Liver (tissue), 3 donors: ENCODE data around the gene TEX12.

Experiments used
- CTCF ChIP-seq: fragments of 150-350 bp; IDR thresholded peaks from 2 replicates; pipeline ENCODE4 v1.5.1; 2017; ENCODE audit warnings: improper control_type of control experiment, low read depth, low read length; ENCODE audit not compliant: missing input control
- EGR1 ChIP-seq, 2 donors: IDR thresholded peaks; 2 replicates each; pipeline ENCODE4 v1.6.1; 2016 to 2018; ENCODE audit warnings: antibody characterized with exemption in 2 of 2, low read depth in 2 of 2
- MAX ChIP-seq: IDR thresholded peaks from 2 replicates; pipeline ENCODE4 v1.6.1; 2016; ENCODE audit warnings: antibody characterized with exemption
- RAD21 ChIP-seq, 2 donors: IDR thresholded peaks; 2 replicates each; pipeline ENCODE4 v1.6.1; 2016; ENCODE audit warnings: antibody characterized with exemption in 2 of 2, mild to moderate bottlenecking in 2 of 2
- YY1 ChIP-seq: IDR thresholded peaks from 2 replicates; pipeline ENCODE4 v1.6.1; 2016; ENCODE audit warnings: antibody characterized with exemption, mild to moderate bottlenecking
- donor health status: healthy.
- donor health status: healthy.

- no peak for TF ChIP-seq EGR1 (IDR thresholded peaks at IDR 0.05; ENCODE audit: low read depth in 2 of 2)
- TF ChIP-seq MAX, result no peak
- no peak for TF ChIP-seq RAD21 (IDR thresholded peaks at IDR 0.05)
- no peak for TF ChIP-seq CTCF
- no peak for TF ChIP-seq YY1
Observed at GRCh38 chr11:112128483-112129121, 38.6 kb upstream of the TEX12 start.
